Metanephros (tissue), 1 donor: ENCODE results near the gene CELSR1. TPM values are rescaled to one million over a fixed set of nuclear protein-coding genes. Genes with fewer than 3 reads are reported as not detected.

Source experiments
- total RNA-seq: library from RNA; depleted of rRNA; stranded (reverse); fragments of >200 nt; gene quantifications from one replicate; pipeline ENCODE4 v1.2.3, GENCODE V29; 2014

Gene CELSR1, protein sequence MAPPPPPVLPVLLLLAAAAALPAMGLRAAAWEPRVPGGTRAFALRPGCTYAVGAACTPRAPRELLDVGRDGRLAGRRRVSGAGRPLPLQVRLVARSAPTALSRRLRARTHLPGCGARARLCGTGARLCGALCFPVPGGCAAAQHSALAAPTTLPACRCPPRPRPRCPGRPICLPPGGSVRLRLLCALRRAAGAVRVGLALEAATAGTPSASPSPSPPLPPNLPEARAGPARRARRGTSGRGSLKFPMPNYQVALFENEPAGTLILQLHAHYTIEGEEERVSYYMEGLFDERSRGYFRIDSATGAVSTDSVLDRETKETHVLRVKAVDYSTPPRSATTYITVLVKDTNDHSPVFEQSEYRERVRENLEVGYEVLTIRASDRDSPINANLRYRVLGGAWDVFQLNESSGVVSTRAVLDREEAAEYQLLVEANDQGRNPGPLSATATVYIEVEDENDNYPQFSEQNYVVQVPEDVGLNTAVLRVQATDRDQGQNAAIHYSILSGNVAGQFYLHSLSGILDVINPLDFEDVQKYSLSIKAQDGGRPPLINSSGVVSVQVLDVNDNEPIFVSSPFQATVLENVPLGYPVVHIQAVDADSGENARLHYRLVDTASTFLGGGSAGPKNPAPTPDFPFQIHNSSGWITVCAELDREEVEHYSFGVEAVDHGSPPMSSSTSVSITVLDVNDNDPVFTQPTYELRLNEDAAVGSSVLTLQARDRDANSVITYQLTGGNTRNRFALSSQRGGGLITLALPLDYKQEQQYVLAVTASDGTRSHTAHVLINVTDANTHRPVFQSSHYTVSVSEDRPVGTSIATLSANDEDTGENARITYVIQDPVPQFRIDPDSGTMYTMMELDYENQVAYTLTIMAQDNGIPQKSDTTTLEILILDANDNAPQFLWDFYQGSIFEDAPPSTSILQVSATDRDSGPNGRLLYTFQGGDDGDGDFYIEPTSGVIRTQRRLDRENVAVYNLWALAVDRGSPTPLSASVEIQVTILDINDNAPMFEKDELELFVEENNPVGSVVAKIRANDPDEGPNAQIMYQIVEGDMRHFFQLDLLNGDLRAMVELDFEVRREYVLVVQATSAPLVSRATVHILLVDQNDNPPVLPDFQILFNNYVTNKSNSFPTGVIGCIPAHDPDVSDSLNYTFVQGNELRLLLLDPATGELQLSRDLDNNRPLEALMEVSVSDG (N-terminal part only)
- 32.1 TPM for total RNA-seq

GRCh38 chr22:46537225-46537945 is at the start of gene CELSR1:
TSS of gene CELSR1 (minus strand) at chr22:46537620. CDS start at chr22:46537170, 450 bp downstream.

DNA sequence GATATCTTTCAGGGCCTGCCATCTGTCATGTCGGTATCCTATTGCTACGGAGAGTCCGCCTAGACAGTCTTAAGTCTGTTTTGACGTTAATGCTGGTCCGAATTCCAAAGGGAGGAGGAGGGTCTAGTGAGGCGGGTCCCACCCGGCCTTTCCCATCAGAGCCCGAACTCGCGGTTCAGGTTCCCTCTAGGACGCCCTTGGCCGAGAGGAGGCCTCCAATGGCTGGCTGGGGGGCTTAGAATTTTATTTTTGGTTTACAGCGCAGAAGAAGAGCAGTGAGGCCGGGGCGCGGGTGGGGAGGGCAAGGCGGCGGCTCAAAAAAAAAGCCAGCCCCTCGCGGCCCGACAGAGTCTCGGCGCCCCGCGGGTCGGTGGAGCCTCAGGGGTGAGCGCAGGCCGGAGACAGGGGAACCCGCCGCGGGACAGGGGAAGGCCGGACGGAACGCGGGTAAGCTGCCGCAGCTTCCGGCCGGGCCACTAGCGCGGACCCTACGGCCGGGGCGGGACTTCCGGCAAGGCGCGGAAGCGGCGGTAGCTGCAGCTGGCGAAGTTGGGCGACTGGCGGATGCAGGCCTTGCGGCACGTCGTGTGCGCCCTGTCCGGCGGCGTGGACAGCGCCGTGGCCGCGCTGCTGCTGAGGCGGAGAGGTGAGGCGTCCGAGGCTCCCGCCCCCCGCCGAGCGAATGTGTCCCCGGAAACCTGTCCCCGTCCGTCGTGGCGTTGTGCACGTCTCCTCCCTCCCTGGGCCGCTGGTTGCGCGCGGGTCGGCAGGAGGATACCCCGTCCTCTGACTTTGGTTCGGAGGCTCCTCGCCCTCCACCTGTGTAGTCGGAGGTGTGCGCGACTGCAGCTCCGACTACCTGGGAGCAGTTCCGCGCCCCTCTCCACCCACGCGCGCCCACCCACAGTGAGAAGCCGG is 202.0 kb downstream of the CELSR1 start, which contains the start of gene TRMU:
TSS of gene TRMU (plus strand) at position 514 of the 918 bp plus-strand sequence. CDS start at position 565, 51 bp downstream.

Other genes starting within 250 kb of the CELSR1 start
- 8.6 TPM for gene GTSE1, start 240.8 kb downstream of the CELSR1 start, total RNA-seq
- gene TRMU, start 201.9 kb downstream of the CELSR1 start, total RNA-seq, result 63.2 TPM
- gene GRAMD4, start 82.8 kb upstream of the CELSR1 start, total RNA-seq, result 31.3 TPM
- 44.4 TPM for gene CERK, start 200.6 kb upstream of the CELSR1 start, total RNA-seq
- 15.0 TPM for gene TBC1D22A, start 225.0 kb upstream of the CELSR1 start, total RNA-seq